ENCODE data around the gene NUTM2F. TPM values are rescaled to one million over a fixed set of nuclear protein-coding genes. Genes with fewer than 3 reads are reported as not detected.
"Not testable (repeated sequence)": the region's sequence is repeated elsewhere in the genome, so short reads cannot be mapped to it uniquely, and the experiment has no call there.

The NUTM2F gene
- not detected in 2 replicates for total RNA-seq (2014; rRNA removed; shearing (Covaris generic))

GRCh38 chr9:94328544-94328943 is at the start of gene NUTM2F:
Gene NUTM2F (minus strand): TSS chr9:94328644. CDS start chr9:94328623, 21 bp downstream.
- H3K27ac ChIP-seq; H3K36me3 ChIP-seq; H3K4me1 ChIP-seq; H3K27me3 ChIP-seq; H3K9me3 ChIP-seq (replicated peaks); DNase-seq; H3K4me3 ChIP-seq: not testable (repeated sequence)

- peak overlapping the region; percentile 27; the same call in 1 of the 2 replicates for H3K27ac ChIP-seq
- H3K27me3 ChIP-seq; H3K4me1 ChIP-seq; H3K9me3 ChIP-seq (replicated peaks); H3K36me3 ChIP-seq: not testable (repeated sequence)
- DNase-seq = peak in 1 of 2 experiments; percentile 22
- H3K4me3 ChIP-seq = peak overlapping the region; percentile 74
Measured at GRCh38 chr9:94375197-94375596, 46.8 kb upstream of the NUTM2F start.

GRCh38 chr9:94374176-94375056 is 46.0 kb upstream of the NUTM2F start:
- peak overlapping the region; percentile 27; the same call in 1 of the 2 replicates for H3K27ac ChIP-seq
- peak overlapping the region; percentile 74 for H3K4me3 ChIP-seq
- peak; percentile 92 to 93 for DNase-seq
- H3K27me3 ChIP-seq; H3K9me3 ChIP-seq (replicated peaks); H3K36me3 ChIP-seq; H3K4me1 ChIP-seq: not testable (repeated sequence)

GRCh38 chr9:94373779-94374175 is 45.3 kb upstream of the NUTM2F start:
- not testable (repeated sequence) for DNase-seq; H3K9me3 ChIP-seq (replicated peaks); H3K27me3 ChIP-seq; H3K4me1 ChIP-seq; H3K36me3 ChIP-seq
- Histone ChIP-seq H3K4me3 (peak overlapping the region; percentile 74), H3K27ac (peak overlapping the region; percentile 25; the same call in 1 of the 2 replicates)

- not testable (repeated sequence) for H3K27ac ChIP-seq; H3K27me3 ChIP-seq; H3K9me3 ChIP-seq (replicated peaks); H3K4me3 ChIP-seq; H3K36me3 ChIP-seq; DNase-seq; H3K4me1 ChIP-seq
Measured at GRCh38 chr9:94370266-94370665, 41.8 kb upstream of the NUTM2F start.

GRCh38 chr9:94364093-94364614 is 35.7 kb upstream of the NUTM2F start:
- H3K4me1 ChIP-seq, H3K4me3 ChIP-seq: not testable (repeated sequence)

GRCh38 chr9:94357158-94357557 is 28.7 kb upstream of the NUTM2F start:
- H3K36me3 ChIP-seq; H3K27ac ChIP-seq; H3K4me1 ChIP-seq; H3K9me3 ChIP-seq (replicated peaks); DNase-seq; H3K27me3 ChIP-seq; H3K4me3 ChIP-seq: not testable (repeated sequence)

More at GRCh38 chr9:94364093-94364614, 35.7 kb upstream of the NUTM2F start:
- not testable (repeated sequence) for H3K27ac ChIP-seq; DNase-seq; H3K36me3 ChIP-seq; H3K27me3 ChIP-seq; H3K9me3 ChIP-seq (replicated peaks)

GRCh38 chr9:94351901-94352723 is 23.7 kb upstream of the NUTM2F start:
- H3K27ac ChIP-seq; H3K4me3 ChIP-seq; H3K4me1 ChIP-seq; H3K36me3 ChIP-seq; H3K9me3 ChIP-seq (replicated peaks); H3K27me3 ChIP-seq; DNase-seq: not testable (repeated sequence)

GRCh38 chr9:94348754-94349153 is 20.3 kb upstream of the NUTM2F start:
- H3K27ac ChIP-seq; H3K27me3 ChIP-seq; H3K4me3 ChIP-seq; H3K9me3 ChIP-seq (replicated peaks); H3K4me1 ChIP-seq; H3K36me3 ChIP-seq; DNase-seq: not testable (repeated sequence)

- DNase-seq; H3K4me1 ChIP-seq; H3K9me3 ChIP-seq (replicated peaks); H3K4me3 ChIP-seq; H3K27ac ChIP-seq; H3K27me3 ChIP-seq; H3K36me3 ChIP-seq: not testable (repeated sequence)
Measured at GRCh38 chr9:94347451-94347850, 19.0 kb upstream of the NUTM2F start.

- H3K9me3 ChIP-seq (replicated peaks); H3K4me3 ChIP-seq; H3K36me3 ChIP-seq; H3K27me3 ChIP-seq; H3K27ac ChIP-seq; DNase-seq; H3K4me1 ChIP-seq: not testable (repeated sequence)
Measured at GRCh38 chr9:94341703-94342102, 13.3 kb upstream of the NUTM2F start.

GRCh38 chr9:94340750-94341149 is 12.3 kb upstream of the NUTM2F start:
- H3K9me3 ChIP-seq (replicated peaks); H3K4me1 ChIP-seq; H3K27ac ChIP-seq; H3K36me3 ChIP-seq; H3K4me3 ChIP-seq; DNase-seq; H3K27me3 ChIP-seq: not testable (repeated sequence)

- not testable (repeated sequence) for DNase-seq; H3K27ac ChIP-seq; H3K27me3 ChIP-seq; H3K4me1 ChIP-seq; H3K36me3 ChIP-seq; H3K9me3 ChIP-seq (replicated peaks); H3K4me3 ChIP-seq
Measured at GRCh38 chr9:94339657-94340056, 11.2 kb upstream of the NUTM2F start.

- not testable (repeated sequence) for H3K4me1 ChIP-seq, H3K4me3 ChIP-seq
Measured at GRCh38 chr9:94338723-94339122, 10.3 kb upstream of the NUTM2F start.

GRCh38 chr9:94336445-94336844 is 8.0 kb upstream of the NUTM2F start:
- not testable (repeated sequence) for H3K4me1 ChIP-seq; H3K27me3 ChIP-seq; H3K36me3 ChIP-seq; H3K4me3 ChIP-seq; DNase-seq; H3K27ac ChIP-seq; H3K9me3 ChIP-seq (replicated peaks)

More at GRCh38 chr9:94338723-94339122, 10.3 kb upstream of the NUTM2F start:
- not testable (repeated sequence) for H3K27ac ChIP-seq; H3K36me3 ChIP-seq; H3K27me3 ChIP-seq; DNase-seq; H3K9me3 ChIP-seq (replicated peaks)
